HepG2 (cell line): ENCODE results near the gene TLR1. TPM values are rescaled to one million over a fixed set of nuclear protein-coding genes. Genes with fewer than 3 reads are reported as not detected.

Source experiments
- ATAC-seq: fragments of 200-7000 bp; cut with Tn5 transposase; 3 replicates; pipeline ENCODE4 v1.9.1; 2020; ENCODE audit warnings: mild to moderate bottlenecking, moderate library complexity
- BruUV-seq: library from RNA; stranded (reverse); fragments of 400-500 nt; replicated peaks from 2 replicates; lab custom pipeline; 2021; lab: Mats Ljungman, UMichigan
- CTCF ChIA-PET: fragments of 300-600 bp; formaldehyde crosslinking; extraction: SDS; loops from one replicate; lab custom pipeline; 2021; ENCODE audit warnings: low total read pairs, inconsistent platforms, low intra/inter-chr PET ratio; lab: Yijun Ruan, JAX
- POLR2A ChIA-PET: fragments of 350-600 bp; sonication (Branson Sonifier 250); formaldehyde crosslinking; loops from one replicate; lab custom pipeline; 2020; ENCODE audit warnings: antibody characterized with exemption, inconsistent platforms; lab: Yijun Ruan, JAX
- DNase-seq: peaks from one replicate; pipeline ENCODE4 v3.0.0-alpha.2; 2015; ENCODE audit warnings: low spot score
- FAIRE-seq: peaks from 3 replicates; lab custom pipeline; 2011; peaks lifted over from hg19 to GRCh38; lab: Jason Lieb, UNC
- H2AFZ ChIP-seq: one replicate; pipeline ENCODE4 v1.6.1; 2011; ENCODE audit warnings: low read length, inconsistent platforms
- H3K27ac ChIP-seq: fragments of 300-600 bp; 3 replicates; pipeline ENCODE4 v1.8.0; 2011; ENCODE audit warnings: mixed run types, mild to moderate bottlenecking, mixed read lengths, low read length, inconsistent platforms; ENCODE audit not compliant: insufficient read depth; ENCODE audit errors: extremely low read length
- H3K27me3 ChIP-seq, 2 experiments: fragments of 200-600 bp in 1 of 2; 2 replicates in 1 of 2; 3 replicates in 1 of 2; pipeline versions ENCODE4 v1.6.0 to v1.8.0; 2011; ENCODE audit warnings: low read length in 2 of 2, mild to moderate bottlenecking in 2 of 2, moderate library complexity in 2 of 2, inconsistent platforms in 1 of 2; ENCODE audit not compliant: insufficient read depth in 2 of 2, control insufficient read depth in 1 of 2
- H3K36me3 ChIP-seq, 2 experiments: fragments of 200-600 bp in 1 of 2; replicated peaks in 1 of 2; 2 replicates in 1 of 2; 3 replicates in 1 of 2; pipeline versions ENCODE4 v1.5.1 to v1.8.0; 2011; ENCODE audit warnings: low read length in 2 of 2, inconsistent platforms in 1 of 2; ENCODE audit not compliant: insufficient read depth in 2 of 2, control insufficient read depth in 1 of 2
- H3K4me1 ChIP-seq: 2 replicates; pipeline ENCODE4 v1.5.1; 2012; ENCODE audit warnings: low read length, inconsistent platforms; ENCODE audit not compliant: insufficient read depth
- H3K4me2 ChIP-seq: 2 replicates; pipeline ENCODE4 v1.6.0; 2011; ENCODE audit warnings: low read depth, low read length, inconsistent platforms
- H3K4me3 ChIP-seq, 3 experiments: fragments of 200-600 bp in 1 of 3; sonication (generic), shearing (Covaris generic) in 1 of 3; replicated peaks in 1 of 3; 2 replicates each; pipeline ENCODE4 v1.5.1; 2011 to 2016; ENCODE audit warnings: low read length in 3 of 3, inconsistent platforms in 2 of 3, low read depth in 2 of 3, mild to moderate bottlenecking in 2 of 3, control low read depth in 1 of 3, mixed read lengths in 1 of 3; ENCODE audit not compliant: insufficient read depth in 1 of 3
- H3K79me2 ChIP-seq: one replicate; pipeline ENCODE4 v1.6.1; 2011; ENCODE audit warnings: low read length, inconsistent platforms; ENCODE audit not compliant: insufficient read depth
- H3K9ac ChIP-seq: 2 replicates; pipeline ENCODE4 v1.6.0; 2011; ENCODE audit warnings: mild to moderate bottlenecking, low read depth, low read length, inconsistent platforms; ENCODE audit not compliant: insufficient read depth
- H3K9me3 ChIP-seq: 2 replicates; pipeline ENCODE4 v1.5.1; 2012; ENCODE audit warnings: mild to moderate bottlenecking, low read length
- H4K20me1 ChIP-seq: 2 replicates; pipeline ENCODE4 v1.6.0; 2011; ENCODE audit warnings: inconsistent platforms, mild to moderate bottlenecking, low read length, moderate library complexity; ENCODE audit not compliant: insufficient read depth
- CHD2 ChIP-seq: IDR thresholded peaks from 2 replicates; pipeline ENCODE4 v1.6.1; 2011; ENCODE audit warnings: low read depth, low read length, improper control_type of control experiment
- HNF1B ChIP-seq: sonication (generic); formaldehyde crosslinking; IDR thresholded peaks from 2 replicates; pipeline ENCODE4 v1.5.1; 2020; ENCODE audit warnings: mild to moderate bottlenecking, moderate library complexity, missing genetic modification reagents
- HNRNPLL ChIP-seq: fragments of 200-400 bp; formaldehyde crosslinking; IDR thresholded peaks from 2 replicates; pipeline ENCODE4 v1.6.1; 2017; ENCODE audit warnings: mild to moderate bottlenecking, low read depth, low read length; ENCODE audit not compliant: poor library complexity, severe bottlenecking
- MXD1 ChIP-seq: sonication (generic); formaldehyde crosslinking; IDR thresholded peaks from 2 replicates; pipeline ENCODE4 v1.4.0; 2020; ENCODE audit warnings: mild to moderate bottlenecking, missing genetic modification reagents
- SALL2 ChIP-seq: sonication (generic); formaldehyde crosslinking; IDR thresholded peaks from 2 replicates; pipeline ENCODE4 v1.8.1; 2023; ENCODE audit warnings: mild to moderate bottlenecking, missing genetic modification reagents, inconsistent platforms
- SOX13 ChIP-seq, 3 experiments: fragments of 450-650 bp in 1 of 3; sonication (generic) in 1 of 3; formaldehyde crosslinking in 1 of 3; IDR thresholded peaks in 2 of 3; conservative IDR thresholded peaks in 1 of 3; 2 replicates each; pipeline versions ENCODE4 v1.5.0 to v1.6.1; 2016 to 2020; ENCODE audit warnings: antibody characterized with exemption in 1 of 3, mild to moderate bottlenecking in 1 of 3, missing compliant biosample characterization in 1 of 3, missing genetic modification reagents in 1 of 3, moderate library complexity in 1 of 3
- ZBTB21 ChIP-seq: sonication (generic); formaldehyde crosslinking; IDR thresholded peaks from 2 replicates; pipeline ENCODE4 v1.4.0; 2020; ENCODE audit warnings: missing genetic modification reagents
- ZBTB4 ChIP-seq: sonication (generic); formaldehyde crosslinking; IDR thresholded peaks from 2 replicates; pipeline ENCODE4 v1.4.0; 2020; ENCODE audit warnings: missing genetic modification reagents, mild to moderate bottlenecking, borderline replicate concordance
- ZNF878 ChIP-seq: sonication (generic); formaldehyde crosslinking; IDR thresholded peaks from 2 replicates; pipeline ENCODE4 v1.8.1; 2023; ENCODE audit warnings: mild to moderate bottlenecking, missing genetic modification reagents, moderate library complexity
- WGBS: methylation state at CpG from one replicate; pipeline ENCODE4 v1.1.6; 2017; ENCODE audit warnings: low lambda C conversion rate; 5-methylcytosine and 5-hydroxymethylcytosine counted together
- in situ Hi-C: cut with HindIII; loops from 2 replicates; pipeline ENCODE4 v1.10.0; 2017; ENCODE audit warnings: low pct_unique_long_range_greater_than_20kb; ENCODE audit not compliant: extremely low pct_ligation_motif_present
- intact Hi-C: fragments of 100-400 bp; cut with micrococcal nuclease; formaldehyde crosslinking; loops from one replicate; pipeline ENCODE4 v1.10.0; 2022; ENCODE audit not compliant: unreplicated experiment
- polyA plus RNA-seq, 8 experiments: library from polyadenylated mRNA; depleted of rRNA in 3 of 8; stranded (reverse) in 7 of 8; unstranded in 1 of 8; fragments of >200 nt; fragmentation: Illumina TruSeq in 4 of 8; extraction: Trizol in 4 of 8; gene quantifications; 2 replicates each; pipeline versions ENCODE4 v1.2.1 to v1.2.3, GENCODE V29; 2011 to 2016; ENCODE audit warnings: low read depth in 4 of 8, missing spikeins in 1 of 8, mixed read lengths in 1 of 8; ENCODE audit not compliant: insufficient read depth in 1 of 8
- total RNA-seq, 5 experiments: library from RNA; depleted of rRNA; stranded (reverse); fragments of >200 nt; fragmentation: Illumina TruSeq; extraction: Trizol; gene quantifications; 2 replicates each; pipeline ENCODE4 v1.2.3, GENCODE V29; 2016; ENCODE audit warnings: low read depth in 1 of 5

Gene TLR1
- total and polyA plus RNA-seq, 2 of the 13 experiments (the other 11 are each of a cell fraction or from before 2014, with no cell fraction given), result 0.08 to 0.11 TPM

GRCh38 chr4:38752372-38752940 is 52.1 kb downstream of the TLR1 start:
- H3K27me3 ChIP-seq, result no peaks in the 10 kb centered on the region
- no peak for TF ChIP-seq HNRNPLL
- TF ChIP-seq HNF1B (CRISPR knock-in tag), result no peak
- no peak for TF ChIP-seq ZNF878 (CRISPR knock-in tag)
- no peak for TF ChIP-seq ZBTB21
- TF ChIP-seq MXD1 (CRISPR knock-in tag), result no peak
- TF ChIP-seq ZBTB4 (CRISPR knock-in tag), result no peak
- no peak for TF ChIP-seq SALL2 (CRISPR knock-in tag)
- no peak for TF ChIP-seq CHD2
- no peak for TF ChIP-seq SOX13 (IDR thresholded peaks at IDR 0.05)
- TF ChIP-seq SOX13 (CRISPR knock-in tag; conservative IDR thresholded peaks at IDR 0.05 in 1 of 2, IDR thresholded peaks at IDR 0.05 in 1 of 2), result no peak
- TF ChIP-seq, all 625 proteins: peak for 0
- peak; percentile 52 for ATAC-seq
- H3K4me2 ChIP-seq, result peak overlapping the region; percentile 30
- FAIRE-seq, result no peak
- no peaks in the 10 kb centered on the region for H4K20me1 ChIP-seq
- no peak overlapping the region for H3K4me3 ChIP-seq
- H2AFZ ChIP-seq, result peak overlapping the region; percentile 70
- ChIA-PET CTCF (interaction anchor here (0.6 kb wide), 1 partner anchor 28 kb away, joined by 3 read pairs; no protein-coding TSS in a partner anchor), POLR2A (no interaction called here)
- peaks cover 11% of the 10 kb centered on the region for H3K9me3 ChIP-seq
- in situ Hi-C loops, result loop anchor here (25.0 kb wide), 1 partner anchor 385 kb away; no protein-coding TSS in a partner anchor
- no peaks in the 10 kb centered on the region for H3K36me3 ChIP-seq
- H3K4me1 ChIP-seq, result peaks cover 27% of the 10 kb centered on the region
- WGBS, result 46% methylated on average over 8 of the region's 8 CpGs
- H3K9ac ChIP-seq, result no peak overlapping the region
- no peaks in the 10 kb centered on the region for H3K79me2 ChIP-seq
- no peak overlapping the region for H3K27ac ChIP-seq
- intact Hi-C loops, result no loop called here
- BruUV-seq, result no TSS peak
- no peak for DNase-seq
